B cell (primary cell): Measurements from ENCODE around the gene IKBKE.

Experiments used
- EZH2 ChIP-seq: IDR thresholded peaks from 2 replicates; pipeline ENCODE4 v1.6.1; 2012; ENCODE audit warnings: borderline replicate concordance, low read depth, mild to moderate bottlenecking, moderate library complexity, low read length; ENCODE audit not compliant: insufficient read depth, poor library complexity, severe bottlenecking
- TF ChIP-seq, protein P1 (sequence below): fragments of 200-600 bp; IDR thresholded peaks from one replicate; pipeline ENCODE4 v1.8.0; 2022; ENCODE audit warnings: antibody characterized with exemption, mild to moderate bottlenecking

DNA sequence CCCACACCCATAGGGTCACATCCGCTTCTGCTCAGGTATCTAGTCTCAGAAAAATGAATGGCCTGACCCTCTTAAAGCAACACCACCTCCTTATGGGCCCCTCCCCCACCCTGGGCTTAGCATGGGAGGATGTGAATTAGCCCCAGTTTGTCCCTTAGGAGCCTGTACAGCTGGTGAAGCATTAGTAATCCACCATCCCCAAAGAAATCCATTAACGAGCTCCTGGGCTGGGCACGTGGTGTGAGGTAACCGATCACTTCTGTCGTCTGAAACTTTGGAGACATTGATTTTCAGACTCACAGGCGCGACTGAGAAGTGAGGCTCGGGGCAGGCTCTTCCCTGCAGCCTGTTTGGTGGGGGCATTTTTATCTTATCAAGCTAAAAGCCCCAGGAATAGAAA is 47.5 kb downstream of the IKBKE start:
- TF ChIP-seq EZH2, result no peak
- TF ChIP-seq, protein P1, sequence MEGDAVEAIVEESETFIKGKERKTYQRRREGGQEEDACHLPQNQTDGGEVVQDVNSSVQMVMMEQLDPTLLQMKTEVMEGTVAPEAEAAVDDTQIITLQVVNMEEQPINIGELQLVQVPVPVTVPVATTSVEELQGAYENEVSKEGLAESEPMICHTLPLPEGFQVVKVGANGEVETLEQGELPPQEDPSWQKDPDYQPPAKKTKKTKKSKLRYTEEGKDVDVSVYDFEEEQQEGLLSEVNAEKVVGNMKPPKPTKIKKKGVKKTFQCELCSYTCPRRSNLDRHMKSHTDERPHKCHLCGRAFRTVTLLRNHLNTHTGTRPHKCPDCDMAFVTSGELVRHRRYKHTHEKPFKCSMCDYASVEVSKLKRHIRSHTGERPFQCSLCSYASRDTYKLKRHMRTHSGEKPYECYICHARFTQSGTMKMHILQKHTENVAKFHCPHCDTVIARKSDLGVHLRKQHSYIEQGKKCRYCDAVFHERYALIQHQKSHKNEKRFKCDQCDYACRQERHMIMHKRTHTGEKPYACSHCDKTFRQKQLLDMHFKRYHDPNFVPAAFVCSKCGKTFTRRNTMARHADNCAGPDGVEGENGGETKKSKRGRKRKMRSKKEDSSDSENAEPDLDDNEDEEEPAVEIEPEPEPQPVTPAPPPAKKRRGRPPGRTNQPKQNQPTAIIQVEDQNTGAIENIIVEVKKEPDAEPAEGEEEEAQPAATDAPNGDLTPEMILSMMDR, result no peak
